ENCODE results near the gene HIVEP3.

DNA sequence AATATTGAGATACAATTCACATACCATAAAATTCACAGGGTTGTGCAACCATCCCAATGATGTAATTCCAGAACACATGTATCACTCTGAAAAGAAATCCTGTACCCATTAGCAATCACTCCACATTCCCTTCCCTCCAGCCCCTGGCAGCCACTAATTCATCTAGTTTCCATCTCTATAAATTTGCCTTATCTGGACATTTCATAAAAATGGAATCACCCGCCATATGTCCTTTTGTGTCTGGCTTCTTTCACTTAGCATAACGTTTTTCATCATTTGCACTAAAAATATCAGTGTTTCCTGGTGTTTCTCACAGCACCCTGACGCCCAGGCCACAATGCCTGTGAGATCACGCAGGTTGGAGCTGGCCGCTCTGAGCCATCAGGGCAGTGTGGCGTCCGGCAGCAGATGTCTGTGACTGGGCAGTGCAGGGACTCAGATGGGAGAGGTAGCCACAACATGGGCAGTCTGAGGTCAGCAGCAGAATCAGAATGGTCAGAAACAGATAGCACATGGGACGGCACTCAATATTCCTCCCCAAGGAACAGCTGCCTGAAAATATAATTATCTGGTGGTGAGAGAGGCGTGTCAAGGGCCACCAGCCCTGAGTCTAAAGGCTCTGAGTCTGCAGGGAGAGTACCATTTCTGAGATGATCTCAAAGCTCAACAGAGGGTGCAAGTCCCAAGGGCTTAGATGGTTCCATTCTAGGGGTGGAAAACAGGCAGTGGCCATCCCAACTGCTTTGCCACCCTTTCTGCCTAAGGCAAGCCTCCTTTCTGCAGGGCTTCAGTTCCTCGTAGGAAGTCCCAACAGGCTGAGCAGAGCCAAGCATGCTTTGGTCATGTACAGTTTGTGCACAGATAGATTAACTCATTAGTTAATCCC, 304.8 kb downstream of the HIVEP3 start:
- TF ChIP-seq POLR2A (IDR thresholded peaks at IDR 0.05) = no peak
- TF ChIP-seq, protein P1, sequence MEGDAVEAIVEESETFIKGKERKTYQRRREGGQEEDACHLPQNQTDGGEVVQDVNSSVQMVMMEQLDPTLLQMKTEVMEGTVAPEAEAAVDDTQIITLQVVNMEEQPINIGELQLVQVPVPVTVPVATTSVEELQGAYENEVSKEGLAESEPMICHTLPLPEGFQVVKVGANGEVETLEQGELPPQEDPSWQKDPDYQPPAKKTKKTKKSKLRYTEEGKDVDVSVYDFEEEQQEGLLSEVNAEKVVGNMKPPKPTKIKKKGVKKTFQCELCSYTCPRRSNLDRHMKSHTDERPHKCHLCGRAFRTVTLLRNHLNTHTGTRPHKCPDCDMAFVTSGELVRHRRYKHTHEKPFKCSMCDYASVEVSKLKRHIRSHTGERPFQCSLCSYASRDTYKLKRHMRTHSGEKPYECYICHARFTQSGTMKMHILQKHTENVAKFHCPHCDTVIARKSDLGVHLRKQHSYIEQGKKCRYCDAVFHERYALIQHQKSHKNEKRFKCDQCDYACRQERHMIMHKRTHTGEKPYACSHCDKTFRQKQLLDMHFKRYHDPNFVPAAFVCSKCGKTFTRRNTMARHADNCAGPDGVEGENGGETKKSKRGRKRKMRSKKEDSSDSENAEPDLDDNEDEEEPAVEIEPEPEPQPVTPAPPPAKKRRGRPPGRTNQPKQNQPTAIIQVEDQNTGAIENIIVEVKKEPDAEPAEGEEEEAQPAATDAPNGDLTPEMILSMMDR (IDR thresholded peaks at IDR 0.05) = no peak

Measured in body of pancreas (tissue), 4 donors.